Sciatic nerve (tissue), 2 donors: ENCODE data around the gene MAP3K10. TPM values are rescaled to one million over a fixed set of nuclear protein-coding genes. Genes with fewer than 3 reads are reported as not detected.

Source experiments
- ATAC-seq: fragments of 200-7000 bp; cut with Tn5 transposase; one replicate; pipeline ENCODE4 v1.9.1; 2020; ENCODE audit warnings: mild to moderate bottlenecking, moderate library complexity
- DNase-seq: peaks from one replicate; pipeline ENCODE4 v3.0.0-alpha.2; 2020; ENCODE audit warnings: low spot score
- intact Hi-C: fragments of 100-400 bp; cut with DNase I; formaldehyde crosslinking; loops from one replicate; pipeline ENCODE4 v1.14.2; 2022
- total RNA-seq: library from RNA; stranded (reverse); fragmentation: NEBNext Ultra II Directional; extraction: Animal tissue kit (Norgen Biotek cat#: 25700); gene quantifications from one replicate; pipeline ENCODE4 v1.2.1, GENCODE V29; 2021
- donor health status: DM: no; HTN: no; CAD: no.
- donor health status: DM: no; HTN: no; CAD: no.

Gene MAP3K10
- total RNA-seq, 1 donor from 2014 or later, result 19.8 TPM

GRCh38 chr19:40229926-40230417 lies 38.7 kb downstream of the MAP3K10 start:
- ATAC-seq (no peak), DNase-seq (no peak)
- intact Hi-C loops, result no loop called here

GRCh38 chr19:40231057-40231456 lies 39.8 kb downstream of the MAP3K10 start:
- intact Hi-C loops, result no loop called here
- DNase-seq (no peak), ATAC-seq (no peak)

DNA sequence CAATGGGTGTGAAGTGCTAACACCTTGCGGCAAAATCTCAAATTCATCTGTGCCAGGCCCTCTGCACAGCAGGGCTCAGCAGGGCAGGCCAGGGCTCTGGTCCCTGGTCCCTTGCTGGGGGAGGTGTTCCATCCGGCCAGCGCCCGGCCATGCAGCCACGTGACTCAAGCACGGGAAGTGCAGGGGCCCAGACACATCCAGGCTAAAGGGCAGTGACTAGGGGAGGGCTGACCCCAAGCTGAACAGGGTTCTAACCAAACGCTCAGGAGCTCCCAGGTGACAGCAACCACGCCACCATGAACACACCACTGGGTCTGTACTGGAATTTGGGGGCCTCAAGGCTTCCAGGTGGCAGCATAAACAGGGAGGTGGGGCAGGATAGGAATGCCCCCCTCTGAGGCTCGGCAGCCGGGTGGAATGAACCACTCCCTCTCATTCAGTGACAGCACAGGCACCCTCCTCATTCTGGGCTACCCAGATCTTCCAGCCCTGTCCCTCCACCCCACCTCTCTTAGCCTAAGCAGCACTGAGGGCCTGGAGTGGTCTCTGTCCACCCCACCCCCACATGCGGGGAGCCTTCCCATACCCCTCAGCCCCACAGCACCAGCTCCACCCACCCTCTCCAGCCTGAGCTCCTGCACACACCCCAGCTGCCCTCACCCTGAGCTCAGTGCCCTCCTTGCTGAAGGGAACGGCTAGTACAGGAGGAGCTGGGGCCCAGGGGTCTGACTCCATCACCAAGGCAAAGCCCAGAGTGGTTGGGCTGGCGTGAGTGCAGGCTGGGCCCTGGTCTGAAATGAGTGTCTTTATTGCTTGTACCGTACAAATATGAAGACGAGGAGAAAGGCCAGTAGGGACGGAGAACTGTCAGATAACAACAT lies 40.6 kb downstream of the MAP3K10 start:
- DNase-seq (no peak), ATAC-seq (peak; percentile 71)
- intact Hi-C loops, result no loop called here

GRCh38 chr19:40232479-40232878 lies 41.3 kb downstream of the MAP3K10 start:
- ATAC-seq, result peak; percentile 50
- intact Hi-C loops, result no loop called here
- DNase-seq, result no peak

- intact Hi-C loops, result no loop called here
- DNase-seq (no peak), ATAC-seq (peak; percentile 1)
Measured at GRCh38 chr19:40232949-40233810, 42.0 kb downstream of the MAP3K10 start.

- intact Hi-C loops, result no loop called here
- no peak for ATAC-seq
- DNase-seq, result no peak
Measured at GRCh38 chr19:40233811-40234389, 42.7 kb downstream of the MAP3K10 start.

- intact Hi-C loops, result no loop called here
- ATAC-seq (no peak), DNase-seq (no peak)
Measured at GRCh38 chr19:40234429-40235237, 43.4 kb downstream of the MAP3K10 start.

GRCh38 chr19:40235238-40236025 lies 44.2 kb downstream of the MAP3K10 start:
- DNase-seq (no peak), ATAC-seq (no peak)
- intact Hi-C loops, result no loop called here

- intact Hi-C loops, result no loop called here
- DNase-seq (no peak), ATAC-seq (no peak)
Measured at GRCh38 chr19:40236026-40236355, 44.8 kb downstream of the MAP3K10 start.

- no peak for DNase-seq
- ATAC-seq, result no peak
- intact Hi-C loops, result no loop called here
Measured at GRCh38 chr19:40236366-40236765, 45.1 kb downstream of the MAP3K10 start.

DNA sequence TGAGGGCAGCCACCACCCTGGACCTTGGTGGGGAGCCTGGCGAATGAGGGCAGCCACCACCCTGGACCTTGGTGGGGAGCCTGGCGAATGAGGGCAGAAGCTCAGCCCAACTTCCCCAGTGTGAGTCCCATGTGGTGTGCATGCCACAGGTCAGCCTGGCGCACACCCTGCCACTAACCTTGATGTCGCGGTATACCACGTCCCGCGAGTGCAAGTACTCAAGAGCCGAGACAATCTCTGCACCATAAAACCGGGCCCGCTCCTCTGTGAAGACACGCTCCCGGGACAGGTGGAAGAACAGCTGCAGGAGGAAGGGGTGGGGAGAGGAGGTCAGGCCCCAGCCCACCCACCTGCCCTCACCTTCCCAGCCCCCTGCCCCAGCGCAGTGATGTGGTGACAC lies 46.6 kb downstream of the MAP3K10 start:
- DNase-seq (no peak), ATAC-seq (no peak)
- intact Hi-C loops, result no loop called here

DNA sequence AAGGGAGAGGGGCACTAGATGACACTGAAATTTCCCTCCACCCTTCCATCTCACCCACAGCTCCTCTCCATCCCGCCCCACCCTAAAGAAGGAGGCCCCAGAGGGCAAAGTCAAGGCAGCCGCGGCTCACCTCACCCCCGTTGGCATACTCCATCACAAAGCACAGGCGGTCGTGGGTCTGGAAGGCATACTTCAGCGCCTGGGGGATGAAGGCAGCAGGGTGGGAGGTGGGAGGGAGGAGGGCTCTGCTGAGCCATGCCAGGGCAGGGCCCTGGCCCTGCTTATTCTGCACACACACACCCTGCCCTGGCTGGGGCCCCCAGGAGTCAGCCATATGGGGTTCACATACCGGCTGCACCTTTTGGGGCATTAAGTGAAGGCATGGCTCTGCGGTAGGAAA lies 47.5 kb downstream of the MAP3K10 start:
- intact Hi-C loops, result no loop called here
- ATAC-seq, result no peak
- DNase-seq, result no peak

- ATAC-seq, result no peak
- intact Hi-C loops, result loop anchor here (5.0 kb wide), 1 partner anchor 1952 kb away; no protein-coding TSS in a partner anchor
- DNase-seq, result no peak
Measured at GRCh38 chr19:40239415-40240226, 48.4 kb downstream of the MAP3K10 start.

GRCh38 chr19:40240332-40240731 lies 49.1 kb downstream of the MAP3K10 start:
- intact Hi-C loops, result loop anchor here (5.0 kb wide), 1 partner anchor 1953 kb away; no protein-coding TSS in a partner anchor
- ATAC-seq (no peak), DNase-seq (no peak)

GRCh38 chr19:40241125-40241808 lies 50.0 kb downstream of the MAP3K10 start:
- no peak for ATAC-seq
- intact Hi-C loops, result loop anchor here (5.0 kb wide), 1 partner anchor 1954 kb away; no protein-coding TSS in a partner anchor

GRCh38 chr19:40241809-40242384 lies 50.7 kb downstream of the MAP3K10 start:
- ATAC-seq (peak; percentile 78), DNase-seq (peak; percentile 77)
- intact Hi-C loops, result loop anchor here (5.0 kb wide), 1 partner anchor 1955 kb away; no protein-coding TSS in a partner anchor

More at GRCh38 chr19:40241125-40241808, 50.0 kb downstream of the MAP3K10 start:
- DNase-seq, result no peak
